Ovary (tissue), 3 donors: Measurements from ENCODE around the gene FNTB.

Experiments
- EP300 ChIP-seq: sonication (generic); formaldehyde crosslinking; IDR thresholded peaks from one replicate; pipeline ENCODE4 v1.6.1; 2017; ENCODE audit warnings: antibody characterized with exemption
- POLR2A ChIP-seq: fragments of 450-650 bp; IDR thresholded peaks from one replicate; pipeline ENCODE4 v1.6.1; 2017; ENCODE audit warnings: antibody characterized with exemption, mild to moderate bottlenecking, moderate library complexity
- TF ChIP-seq, protein P1 (sequence below), 3 donors: fragments of 450-650 bp in 2 of 3; fragments of 200-600 bp in 1 of 3; IDR thresholded peaks; one replicate each; pipeline versions ENCODE4 v1.5.1 to v1.8.0; 2016 to 2022; ENCODE audit warnings: antibody characterized with exemption in 3 of 3, mild to moderate bottlenecking in 1 of 3
- donor health status: DM: no; HTN: no; CAD: no.

DNA sequence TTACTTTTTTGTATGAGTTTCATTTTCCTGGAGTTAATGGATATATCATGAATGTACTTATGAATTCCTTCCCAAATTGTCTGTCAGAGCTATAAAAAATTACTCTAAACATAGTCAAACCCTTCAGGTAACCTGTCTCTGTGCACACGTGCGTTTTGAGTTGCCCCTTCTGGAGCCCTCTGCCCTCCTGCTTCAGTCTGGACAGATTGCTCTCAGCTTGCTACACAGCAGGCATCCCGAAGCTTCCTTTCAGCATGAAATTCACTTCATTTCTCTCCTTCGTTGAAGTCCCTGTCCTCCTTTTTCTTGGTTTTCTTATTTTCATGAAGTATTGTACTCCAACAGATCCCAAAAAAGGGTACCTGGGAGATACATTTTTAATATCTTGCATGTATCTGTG, 47.3 kb downstream of the FNTB start:
- TF ChIP-seq POLR2A = no peak
- TF ChIP-seq, protein P1, sequence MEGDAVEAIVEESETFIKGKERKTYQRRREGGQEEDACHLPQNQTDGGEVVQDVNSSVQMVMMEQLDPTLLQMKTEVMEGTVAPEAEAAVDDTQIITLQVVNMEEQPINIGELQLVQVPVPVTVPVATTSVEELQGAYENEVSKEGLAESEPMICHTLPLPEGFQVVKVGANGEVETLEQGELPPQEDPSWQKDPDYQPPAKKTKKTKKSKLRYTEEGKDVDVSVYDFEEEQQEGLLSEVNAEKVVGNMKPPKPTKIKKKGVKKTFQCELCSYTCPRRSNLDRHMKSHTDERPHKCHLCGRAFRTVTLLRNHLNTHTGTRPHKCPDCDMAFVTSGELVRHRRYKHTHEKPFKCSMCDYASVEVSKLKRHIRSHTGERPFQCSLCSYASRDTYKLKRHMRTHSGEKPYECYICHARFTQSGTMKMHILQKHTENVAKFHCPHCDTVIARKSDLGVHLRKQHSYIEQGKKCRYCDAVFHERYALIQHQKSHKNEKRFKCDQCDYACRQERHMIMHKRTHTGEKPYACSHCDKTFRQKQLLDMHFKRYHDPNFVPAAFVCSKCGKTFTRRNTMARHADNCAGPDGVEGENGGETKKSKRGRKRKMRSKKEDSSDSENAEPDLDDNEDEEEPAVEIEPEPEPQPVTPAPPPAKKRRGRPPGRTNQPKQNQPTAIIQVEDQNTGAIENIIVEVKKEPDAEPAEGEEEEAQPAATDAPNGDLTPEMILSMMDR (IDR thresholded peaks at IDR 0.05) = no peak
- TF ChIP-seq EP300 = no peak
